PFSK-1 (cell line): ENCODE results near the gene TBC1D17.

Experiments
- POLR2AphosphoS5 ChIP-seq: IDR thresholded peaks from 2 replicates; pipeline ENCODE4 v1.6.1; 2012; ENCODE audit warnings: low read depth, mild to moderate bottlenecking, control low read depth, low read length, moderate library complexity
- SIN3A ChIP-seq: IDR thresholded peaks from 2 replicates; pipeline ENCODE4 v1.6.1; 2012; ENCODE audit warnings: mild to moderate bottlenecking, low read length, moderate library complexity, borderline replicate concordance; ENCODE audit not compliant: insufficient read depth
- TAF1 ChIP-seq: IDR thresholded peaks from 2 replicates; pipeline ENCODE4 v1.6.1; 2012; ENCODE audit warnings: low read length, control low read depth, borderline replicate concordance; ENCODE audit not compliant: insufficient read depth
- TF ChIP-seq, protein P1 (sequence below), 2 experiments: IDR thresholded peaks; 2 replicates each; pipeline versions ENCODE4 v1.6.1 to v1.8.0; 2011 to 2012; ENCODE audit warnings: low read depth in 2 of 2, low read length in 2 of 2, control low read depth in 1 of 2, inconsistent platforms in 1 of 2, mild to moderate bottlenecking in 1 of 2, moderate library complexity in 1 of 2; ENCODE audit not compliant: insufficient read depth in 1 of 2

DNA sequence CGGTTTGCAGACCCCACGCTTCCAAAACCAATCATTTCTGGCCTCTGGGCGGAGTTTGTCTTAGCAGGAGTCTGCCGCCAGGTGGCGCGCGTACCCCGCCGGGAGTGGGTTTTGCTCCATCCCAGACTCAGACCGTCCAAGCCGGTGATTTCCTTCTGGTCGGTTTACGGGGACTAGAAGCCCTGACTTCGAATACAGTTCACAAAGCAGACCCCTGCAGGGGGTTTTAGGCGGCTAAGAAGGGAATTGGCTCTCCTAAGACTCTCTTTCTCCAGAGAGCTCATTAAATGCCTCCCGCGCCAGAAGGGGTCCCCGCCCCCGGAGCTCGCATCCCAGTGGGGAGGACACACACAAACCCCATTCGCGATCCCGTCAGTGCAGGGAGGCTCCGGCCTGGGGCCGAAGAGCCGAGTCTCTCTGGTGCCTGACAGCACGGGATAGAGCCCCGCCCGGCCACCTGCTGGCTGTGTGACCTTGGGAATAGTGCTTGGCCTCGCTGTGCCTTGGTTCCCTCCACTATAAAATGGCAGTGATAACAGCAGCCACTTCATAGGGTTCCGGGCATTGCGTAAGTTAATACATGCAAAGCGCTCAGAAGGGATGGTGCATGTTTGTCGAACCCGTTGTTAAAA is 60.4 kb downstream of the TBC1D17 start:
- TF ChIP-seq, protein P1, sequence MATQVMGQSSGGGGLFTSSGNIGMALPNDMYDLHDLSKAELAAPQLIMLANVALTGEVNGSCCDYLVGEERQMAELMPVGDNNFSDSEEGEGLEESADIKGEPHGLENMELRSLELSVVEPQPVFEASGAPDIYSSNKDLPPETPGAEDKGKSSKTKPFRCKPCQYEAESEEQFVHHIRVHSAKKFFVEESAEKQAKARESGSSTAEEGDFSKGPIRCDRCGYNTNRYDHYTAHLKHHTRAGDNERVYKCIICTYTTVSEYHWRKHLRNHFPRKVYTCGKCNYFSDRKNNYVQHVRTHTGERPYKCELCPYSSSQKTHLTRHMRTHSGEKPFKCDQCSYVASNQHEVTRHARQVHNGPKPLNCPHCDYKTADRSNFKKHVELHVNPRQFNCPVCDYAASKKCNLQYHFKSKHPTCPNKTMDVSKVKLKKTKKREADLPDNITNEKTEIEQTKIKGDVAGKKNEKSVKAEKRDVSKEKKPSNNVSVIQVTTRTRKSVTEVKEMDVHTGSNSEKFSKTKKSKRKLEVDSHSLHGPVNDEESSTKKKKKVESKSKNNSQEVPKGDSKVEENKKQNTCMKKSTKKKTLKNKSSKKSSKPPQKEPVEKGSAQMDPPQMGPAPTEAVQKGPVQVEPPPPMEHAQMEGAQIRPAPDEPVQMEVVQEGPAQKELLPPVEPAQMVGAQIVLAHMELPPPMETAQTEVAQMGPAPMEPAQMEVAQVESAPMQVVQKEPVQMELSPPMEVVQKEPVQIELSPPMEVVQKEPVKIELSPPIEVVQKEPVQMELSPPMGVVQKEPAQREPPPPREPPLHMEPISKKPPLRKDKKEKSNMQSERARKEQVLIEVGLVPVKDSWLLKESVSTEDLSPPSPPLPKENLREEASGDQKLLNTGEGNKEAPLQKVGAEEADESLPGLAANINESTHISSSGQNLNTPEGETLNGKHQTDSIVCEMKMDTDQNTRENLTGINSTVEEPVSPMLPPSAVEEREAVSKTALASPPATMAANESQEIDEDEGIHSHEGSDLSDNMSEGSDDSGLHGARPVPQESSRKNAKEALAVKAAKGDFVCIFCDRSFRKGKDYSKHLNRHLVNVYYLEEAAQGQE (IDR thresholded peaks at IDR 0.05; ENCODE audit: insufficient read depth in 1 of 2, low read depth in 2 of 2, low read length in 2 of 2): 0 out of 4 replicates have a peak, but pooled peaks of 1 of the 2 experiments have one; percentile 54
- TF ChIP-seq TAF1: no peak
- TF ChIP-seq POLR2AphosphoS5: no peak
- no peak for TF ChIP-seq SIN3A
